Endodermal cell (in vitro differentiated cells): Measurements from ENCODE around the gene AMBRA1. TPM values are rescaled to one million over a fixed set of nuclear protein-coding genes. Genes with fewer than 3 reads are reported as not detected.
"Not testable (repeated sequence)": the region's sequence is repeated elsewhere in the genome, so short reads cannot be mapped to it uniquely, and the experiment has no call there.

Source experiments
- DNase-seq: peaks from one replicate; pipeline ENCODE4 v3.0.0-alpha.2; 2017
- H3K27ac ChIP-seq: 2 replicates; pipeline ENCODE4 v1.5.1; 2013; ENCODE audit warnings: mild to moderate bottlenecking, low read depth, low read length, moderate library complexity
- H3K27me3 ChIP-seq: 2 replicates; pipeline ENCODE4 v1.6.1; 2013; ENCODE audit warnings: mild to moderate bottlenecking, low read length, moderate library complexity; ENCODE audit not compliant: insufficient read depth, control insufficient read depth, poor library complexity, severe bottlenecking
- H3K36me3 ChIP-seq: 2 replicates; pipeline ENCODE4 v1.7.0; 2013; ENCODE audit warnings: mild to moderate bottlenecking, low read length, moderate library complexity; ENCODE audit not compliant: control insufficient read depth, insufficient read depth
- H3K4me1 ChIP-seq: one replicate; pipeline ENCODE4 v1.7.0; 2013; ENCODE audit warnings: low read length; ENCODE audit not compliant: control insufficient read depth, insufficient read depth
- H3K4me3 ChIP-seq: 2 replicates; pipeline ENCODE4 v1.5.1; 2013; ENCODE audit warnings: mild to moderate bottlenecking, low read length, moderate library complexity
- H3K9ac ChIP-seq: 2 replicates; pipeline ENCODE4 v1.6.1; 2013; ENCODE audit warnings: mild to moderate bottlenecking, low read length, moderate library complexity; ENCODE audit not compliant: poor library complexity, severe bottlenecking; ENCODE audit errors: extremely low read depth
- H3K9me3 ChIP-seq: 2 replicates; pipeline ENCODE4 v1.6.1; 2013; ENCODE audit warnings: mild to moderate bottlenecking, low read length, moderate library complexity; ENCODE audit not compliant: control insufficient read depth
- H3K27ac Mint-ChIP-seq: 2 replicates; pipeline ENCODE4 v1.8.0; 2020; ENCODE audit warnings: mixed read lengths
- H3K27me3 Mint-ChIP-seq: 2 replicates; pipeline ENCODE4 v1.8.0; 2021; ENCODE audit warnings: mild to moderate bottlenecking, mixed read lengths; ENCODE audit not compliant: insufficient read depth
- H3K36me3 Mint-ChIP-seq: 2 replicates; pipeline ENCODE4 v1.8.0; 2020; ENCODE audit warnings: low read depth, mixed read lengths
- H3K4me1 Mint-ChIP-seq: 2 replicates; pipeline ENCODE4 v1.8.0; 2020; ENCODE audit warnings: mixed read lengths
- H3K4me3 Mint-ChIP-seq: 2 replicates; pipeline ENCODE4 v1.8.0; 2020; ENCODE audit warnings: mild to moderate bottlenecking, moderate library complexity, mixed read lengths
- H3K9me3 Mint-ChIP-seq: 2 replicates; pipeline ENCODE4 v1.8.0; 2020; ENCODE audit warnings: mild to moderate bottlenecking, mixed read lengths
- CTCF ChIP-seq: fragments of 200-600 bp; sonication (generic); conservative IDR thresholded peaks from 2 replicates; pipeline ENCODE4 v1.5.0; 2021; ENCODE audit warnings: antibody characterized with exemption, mild to moderate bottlenecking
- WGBS, 2 experiments: methylation state at CpG; one replicate each; pipeline versions ENCODE4 v1.1.5 to v1.1.7; 2013; ENCODE audit warnings: missing lambda C conversion rate in 2 of 2, mixed read lengths in 1 of 2; ENCODE audit not compliant: insufficient coverage in 1 of 2, insufficient read length in 1 of 2; 5-methylcytosine and 5-hydroxymethylcytosine counted together
- total RNA-seq, 2 donors: library from RNA; stranded (reverse); fragmentation: NEBNext Ultra II Directional in 1 of 2; extraction: Animal tissue kit (Norgen Biotek cat#: 25700) in 1 of 2; gene quantifications; 2 replicates in 1 of 2; 3 replicates in 1 of 2; pipeline ENCODE4 v1.2.1, GENCODE V29; 2021

Gene AMBRA1
- total RNA-seq, 2 donors from 2014 or later, result 54.5 to 67.8 TPM

GRCh38 chr11:46590740-46591605, 2.9 kb downstream of the AMBRA1 start:
- Histone ChIP-seq H3K4me3 (peak overlapping the region; percentile 96), H3K4me1 (peaks cover 5% of the 10 kb centered on the region), H3K27ac (no peak overlapping the region), H3K27me3 (no peaks in the 10 kb centered on the region), H3K36me3 (peaks cover 15% of the 10 kb centered on the region), H3K9me3 (no peaks in the 10 kb centered on the region), H3K9ac (no peak overlapping the region)
- DNase-seq, result no peak
- Mint-ChIP-seq H3K9me3 (no peaks in the 10 kb centered on the region), H3K36me3 (peaks cover 14% of the 10 kb centered on the region), H3K27me3 (no peaks in the 10 kb centered on the region), H3K4me1 (peaks cover 26% of the 10 kb centered on the region), H3K4me3 (peak overlapping the region; percentile 94), H3K27ac (peak overlapping the region; percentile 33)
- 88 to 100% methylated on average over 6 to 10 of the region's 11 CpGs for WGBS, 2 experiments
- no peak for TF ChIP-seq CTCF

- H3K27me3 Mint-ChIP-seq, result no peaks in the 10 kb centered on the region
- Histone ChIP-seq H3K4me1 (no peaks in the 10 kb centered on the region), H3K36me3 (peaks cover 19% of the 10 kb centered on the region), H3K27ac (no peak overlapping the region), H3K27me3 (no peaks in the 10 kb centered on the region), H3K9ac (no peak overlapping the region), H3K4me3 (no peak overlapping the region), H3K9me3 (no peaks in the 10 kb centered on the region)
- H3K4me1 Mint-ChIP-seq, result peaks cover 24% of the 10 kb centered on the region
- H3K9me3 Mint-ChIP-seq, result peaks cover 1% of the 10 kb centered on the region
- no peak for TF ChIP-seq CTCF
- no peak overlapping the region for H3K4me3 Mint-ChIP-seq
- peaks cover 17% of the 10 kb centered on the region for H3K36me3 Mint-ChIP-seq
- H3K27ac Mint-ChIP-seq, result no peak overlapping the region
- DNase-seq, result no peak
These were observed 4.9 kb downstream of the AMBRA1 start for GRCh38 chr11:46588915-46589314.

DNA sequence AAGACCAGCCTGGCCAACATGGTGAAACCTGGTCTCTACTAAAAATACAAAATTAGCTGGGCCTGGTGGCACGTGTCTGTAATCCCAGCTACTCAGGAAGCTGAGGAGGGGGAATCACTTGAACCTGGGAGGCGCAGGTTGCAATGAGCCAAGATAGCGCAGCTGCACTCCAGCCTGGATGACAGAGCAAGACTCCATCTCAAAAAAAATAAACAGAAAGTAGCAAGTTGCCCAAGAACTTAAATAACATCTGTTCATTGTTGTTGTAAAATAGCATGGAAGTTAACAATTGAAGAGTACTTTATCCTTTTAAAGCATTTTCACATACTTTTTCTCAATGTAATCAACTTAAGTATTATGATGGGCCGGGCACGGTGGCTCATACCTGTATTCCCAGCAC, 5.7 kb downstream of the AMBRA1 start:
- TF ChIP-seq CTCF, result no peak
- no peak overlapping the region for H3K4me3 ChIP-seq
- Mint-ChIP-seq H3K36me3 (peaks cover 17% of the 10 kb centered on the region), H3K27ac (no peak overlapping the region), H3K4me3 (no peak overlapping the region), H3K4me1 (peaks cover 23% of the 10 kb centered on the region), H3K9me3 (peaks cover 1% of the 10 kb centered on the region), H3K27me3 (no peaks in the 10 kb centered on the region)
- H3K9me3 ChIP-seq, result no peaks in the 10 kb centered on the region
- no peak overlapping the region for H3K9ac ChIP-seq
- H3K27me3 ChIP-seq, result no peaks in the 10 kb centered on the region
- H3K36me3 ChIP-seq, result peaks cover 19% of the 10 kb centered on the region
- no peak for DNase-seq
- H3K27ac ChIP-seq, result no peak overlapping the region
- WGBS, 2 experiments, result 95 to 97% methylated on average over 5 of the region's 5 CpGs
- no peaks in the 10 kb centered on the region for H3K4me1 ChIP-seq

DNA sequence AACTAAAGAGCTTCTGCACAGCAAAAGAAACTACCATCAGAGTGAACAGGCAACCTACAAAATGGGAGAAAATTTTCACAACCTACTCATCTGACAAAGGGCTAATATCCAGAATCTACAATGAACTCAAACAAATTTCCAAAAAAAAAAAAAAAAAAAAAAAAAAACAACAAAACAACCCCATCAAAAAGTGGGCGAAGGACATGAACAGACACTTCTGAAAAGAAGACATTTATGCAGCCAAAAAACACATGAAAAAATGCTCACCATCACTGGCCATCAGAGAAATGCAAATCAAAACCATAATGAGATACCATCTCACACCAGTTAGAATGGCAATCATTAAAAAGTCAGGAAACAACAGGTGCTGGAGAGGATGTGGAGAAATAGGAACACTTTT, 10.3 kb downstream of the AMBRA1 start:
- H3K27me3 Mint-ChIP-seq, DNase-seq, H3K27ac ChIP-seq, H3K9ac ChIP-seq, H3K9me3 Mint-ChIP-seq, H3K4me3 Mint-ChIP-seq, H3K4me1 ChIP-seq, H3K4me1 Mint-ChIP-seq, H3K27ac Mint-ChIP-seq, H3K9me3 ChIP-seq, H3K4me3 ChIP-seq, H3K27me3 ChIP-seq: not testable (repeated sequence)
- peaks cover 24% of the 10 kb centered on the region for H3K36me3 ChIP-seq
- no CpG with 5 or more reads among the region's 1 CpG for WGBS, 2 experiments
- H3K36me3 Mint-ChIP-seq, result peaks cover 37% of the 10 kb centered on the region
